Measurements from ENCODE around the gene FBRSL1. TPM values are rescaled to one million over a fixed set of nuclear protein-coding genes. Genes with fewer than 3 reads are reported as not detected.
A peak's percentile ranks its signal among the peaks of the same experiment; 100 is the strongest.

The FBRSL1 gene
- total RNA-seq, 1 experiment from 2014 or later: 124 TPM

- Histone ChIP-seq H3K79me2 (ENCODE audit: insufficient read depth, low read length) (peaks cover 50% of the 10 kb centered on the region), H3K4me2 (ENCODE audit: low read length) (peak overlapping the region; percentile 86), H4K20me1 (ENCODE audit: insufficient read depth) (no peaks in the 10 kb centered on the region), H3K36me3 (ENCODE audit: control insufficient read depth in 1 of 2, insufficient read depth in 2 of 2, low read length in 2 of 2) (peaks cover 0 to 5% of the 10 kb centered on the region in 2 experiments; a peak in 1 of 4 replicates), H3K4me3 (replicated peaks in 1 of 2; ENCODE audit: low read depth in 1 of 2, low read length in 2 of 2) (peak overlapping the region; percentile 82 to 88), H2AFZ (ENCODE audit: low read depth, low read length, poor library complexity, severe bottlenecking) (no peak overlapping the region), H3K4me1 (ENCODE audit: control insufficient read depth in 1 of 2, insufficient read depth in 2 of 2, low read length in 2 of 2) (peaks cover 15 to 41% of the 10 kb centered on the region in 2 experiments; a peak in 3 of 4 replicates), H3K9me2 (ENCODE audit: insufficient read depth) (no peaks in the 10 kb centered on the region), H3K27me3 (ENCODE audit: insufficient read depth, low read length) (no peaks in the 10 kb centered on the region), H3K9me3 (ENCODE audit: control insufficient read depth in 1 of 2, insufficient read depth in 1 of 2, low read depth in 1 of 2, low read length in 2 of 2) (no peaks in the 10 kb centered on the region), H3K9ac (ENCODE audit: low read length) (peak overlapping the region; percentile 86), H3K27ac (ENCODE audit: low read depth, low read length) (peak overlapping the region; percentile 71; the same call in 1 of the 2 replicates)
- TF ChIP-seq ZFX (IDR thresholded peaks at IDR 0.05) (peak; percentile 21; the same call in 1 of the 2 replicates), POLR2A (IDR thresholded peaks at IDR 0.05; ENCODE audit: borderline replicate concordance, extremely low read depth, insufficient read depth, insufficient read length) (no peak)
- RAD21 ChIA-PET (ENCODE audit: low non-redundant PET in 1 of 2, low total read pairs in 2 of 2, uncharacterized antibody in 2 of 2, unreplicated experiment in 2 of 2): no interaction called here
- POLR2A ChIA-PET: no interaction called here
- peak; percentile 37 for ATAC-seq
- BruUV-seq (replicated peaks): no TSS peak
- CTCF ChIA-PET: no interaction called here
- intact Hi-C loops (cut with micrococcal nuclease): loop anchor here (1.0 kb wide), 1 partner anchor 44 kb away; no protein-coding TSS in a partner anchor
- DNase-seq (ENCODE audit: low read depth, low spot score): no peak
These were observed 629 bp downstream of the FBRSL1 start for GRCh38 chr12:132490422-132491137.

- H3K9ac ChIP-seq (ENCODE audit: low read length): peak overlapping the region; percentile 86
- TF ChIP-seq MAX (IDR thresholded peaks at IDR 0.05) (no peak), ATF3 (IDR thresholded peaks at IDR 0.05) (no peak), JUND (IDR thresholded peaks at IDR 0.05) (no peak), POLR2A (IDR thresholded peaks at IDR 0.05; ENCODE audit: borderline replicate concordance, extremely low read depth, insufficient read depth, insufficient read length) (no peak), FOSL1 (IDR thresholded peaks at IDR 0.05; ENCODE audit: low read depth) (no peak), EGR1 (IDR thresholded peaks at IDR 0.05; ENCODE audit: low read depth) (no peak), CTCF (IDR thresholded peaks at IDR 0.05 in 2 of 3, conservative IDR thresholded peaks at IDR 0.05 in 1 of 3; ENCODE audit: borderline replicate concordance in 1 of 3, insufficient read depth in 1 of 3, low read depth in 2 of 3, low read length in 2 of 3) (no peak), SP1 (IDR thresholded peaks at IDR 0.05; ENCODE audit: low read depth) (no peak), ZBTB33 (IDR thresholded peaks at IDR 0.05; ENCODE audit: extremely low read depth, insufficient replicate concordance, low read length) (no peak), ZNF274 (IDR thresholded peaks at IDR 0.05; ENCODE audit: low read depth, low read length) (no peak), CBX3 (IDR thresholded peaks at IDR 0.05; ENCODE audit: low read depth) (no peak), POLR2AphosphoS5 (IDR thresholded peaks at IDR 0.05; ENCODE audit: low read depth, low read length) (no peak), RAD21 (IDR thresholded peaks at IDR 0.05; ENCODE audit: low read depth) (no peak), SRF (IDR thresholded peaks at IDR 0.05; ENCODE audit: low read depth) (no peak), ZFX (IDR thresholded peaks at IDR 0.05) (no peak)
These were observed 1.2 kb downstream of the FBRSL1 start for GRCh38 chr12:132491138-132491663.

More at GRCh38 chr12:132491138-132491663, 1.2 kb downstream of the FBRSL1 start:
- POLR2A ChIA-PET: no interaction called here
- RAD21 ChIA-PET (ENCODE audit: low non-redundant PET in 1 of 2, low total read pairs in 2 of 2, uncharacterized antibody in 2 of 2, unreplicated experiment in 2 of 2): no interaction called here
- Histone ChIP-seq H3K9me2 (ENCODE audit: insufficient read depth) (no peaks in the 10 kb centered on the region), H3K4me1 (ENCODE audit: control insufficient read depth in 1 of 2, insufficient read depth in 2 of 2, low read length in 2 of 2) (peaks cover 15 to 41% of the 10 kb centered on the region in 2 experiments; a peak in 3 of 4 replicates), H3K27ac (ENCODE audit: low read depth, low read length) (peak overlapping the region; percentile 71; the same call in 1 of the 2 replicates), H3K27me3 (ENCODE audit: insufficient read depth, low read length) (no peaks in the 10 kb centered on the region), H4K20me1 (ENCODE audit: insufficient read depth) (no peaks in the 10 kb centered on the region), H3K36me3 (ENCODE audit: control insufficient read depth in 1 of 2, insufficient read depth in 2 of 2, low read length in 2 of 2) (peaks cover 0 to 5% of the 10 kb centered on the region in 2 experiments; a peak in 1 of 4 replicates), H3K79me2 (ENCODE audit: insufficient read depth, low read length) (peaks cover 56% of the 10 kb centered on the region), H2AFZ (ENCODE audit: low read depth, low read length, poor library complexity, severe bottlenecking) (no peak overlapping the region), H3K9me3 (ENCODE audit: control insufficient read depth in 1 of 2, insufficient read depth in 1 of 2, low read depth in 1 of 2, low read length in 2 of 2) (no peaks in the 10 kb centered on the region), H3K4me3 (replicated peaks in 1 of 2; ENCODE audit: low read depth in 1 of 2, low read length in 2 of 2) (peak overlapping the region; percentile 82 to 88), H3K4me2 (ENCODE audit: low read length) (peak overlapping the region; percentile 86)
- intact Hi-C loops (cut with micrococcal nuclease): no loop called here
- TSS peak; percentile 74 for BruUV-seq (replicated peaks)
- DNase-seq (ENCODE audit: low read depth, low spot score) (no peak), ATAC-seq (no peak)
- CTCF ChIA-PET: no interaction called here
